GM19395 (cell line): Measurements from ENCODE around the gene FGF11.
"Not testable (repeated sequence)": the region's sequence is repeated elsewhere in the genome, so short reads cannot be mapped to it uniquely, and the experiment has no call there.

Experiments
- ATAC-seq: cut with Tn5 transposase; IDR thresholded peaks from one replicate; pipeline ENCODE4 v1.9.1; 2021; ENCODE audit warnings: mild to moderate bottlenecking, moderate library complexity; ENCODE audit not compliant: unreplicated experiment

FGF11 gene

DNA sequence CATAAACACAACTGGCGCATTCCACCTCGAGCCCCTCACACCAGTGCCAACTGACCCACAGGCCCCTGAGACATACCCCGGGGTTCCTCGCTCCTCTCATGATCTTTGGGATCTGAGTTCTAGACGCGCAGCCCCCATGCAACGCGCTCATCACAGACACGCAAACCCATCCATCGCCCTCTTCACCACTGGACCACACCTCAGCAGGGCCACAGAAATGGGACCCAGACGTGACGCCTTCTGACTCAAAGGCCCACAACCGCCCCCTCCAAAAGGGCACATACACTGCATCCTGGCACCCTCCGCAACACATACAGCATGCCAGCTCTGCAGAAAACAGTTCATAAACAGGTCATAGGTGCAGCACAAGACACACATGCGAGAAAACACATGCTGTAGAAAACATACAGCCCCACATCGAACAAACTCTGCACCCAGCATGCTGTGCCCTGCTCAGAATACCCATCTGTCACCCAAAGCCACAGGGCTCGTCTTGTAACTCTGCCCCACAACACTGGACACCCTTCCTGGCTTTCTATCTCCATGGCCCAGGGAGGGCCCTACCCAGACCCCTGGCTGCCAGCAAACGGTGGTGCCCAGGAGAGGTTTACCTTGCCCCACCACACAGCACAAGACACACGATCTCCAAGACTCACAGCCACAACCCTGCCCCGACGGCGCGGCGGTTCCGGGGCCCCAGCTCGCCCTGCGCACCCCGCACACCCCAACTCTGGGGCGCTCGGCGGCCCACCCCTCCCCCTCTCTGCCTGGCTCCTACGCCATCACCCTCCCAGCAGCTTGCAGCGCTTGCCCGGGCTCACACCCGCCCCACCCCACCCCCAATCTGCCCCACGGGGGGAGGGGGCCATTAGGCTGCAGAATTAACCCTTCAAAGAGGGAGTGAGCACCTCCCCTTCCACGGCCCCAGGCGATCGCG is 39.2 kb downstream of the FGF11 start:
- no peak for ATAC-seq

DNA sequence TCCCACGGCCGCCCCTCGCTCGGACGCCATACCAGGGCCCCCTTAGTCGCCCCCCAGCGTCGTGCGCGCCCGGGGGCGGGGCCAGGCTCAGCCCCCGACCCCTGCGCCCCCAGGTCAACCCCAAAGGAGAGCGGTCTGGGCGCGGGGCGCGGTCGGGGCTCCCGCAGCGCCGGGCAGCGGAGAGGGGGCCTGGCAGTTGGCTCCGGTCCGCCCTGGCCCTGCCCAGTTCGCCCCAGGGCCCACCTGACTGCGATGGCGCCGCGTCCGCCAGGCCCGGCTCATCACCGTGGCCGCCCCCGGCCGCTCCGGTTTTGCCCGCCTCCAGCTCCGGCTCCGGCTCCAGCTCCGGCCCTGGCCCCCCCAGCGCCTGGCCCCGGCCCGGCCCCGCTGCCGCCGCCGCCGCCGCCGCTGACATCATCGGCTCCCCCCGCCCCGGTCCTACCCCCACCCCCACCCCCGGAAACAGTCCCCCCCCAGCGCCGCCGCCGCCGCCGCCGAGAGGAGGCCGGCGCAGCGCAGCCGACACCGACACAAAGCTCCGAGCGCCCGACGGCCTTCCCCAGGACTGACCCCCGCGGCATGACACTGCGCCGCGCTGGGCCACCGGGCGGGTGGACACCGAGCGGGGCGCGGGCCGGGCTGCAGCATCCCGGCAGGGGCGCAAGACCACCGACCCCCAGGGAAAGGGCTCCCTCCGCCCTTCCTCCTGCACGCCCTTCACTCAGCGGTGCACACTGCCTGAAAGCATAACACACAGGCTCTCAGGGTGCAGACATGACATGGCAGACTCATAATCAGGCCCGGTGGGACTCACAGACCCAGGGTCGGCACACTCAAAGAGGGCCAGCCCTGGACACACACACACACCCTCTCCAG is 40.1 kb downstream of the FGF11 start, which contains the start of gene ZBTB4:
Gene ZBTB4, minus strand, starts transcription at position 419 of the 876 bp plus-strand sequence. CDS start 12,830 bp downstream, outside the sequence.
- no peak for ATAC-seq

DNA sequence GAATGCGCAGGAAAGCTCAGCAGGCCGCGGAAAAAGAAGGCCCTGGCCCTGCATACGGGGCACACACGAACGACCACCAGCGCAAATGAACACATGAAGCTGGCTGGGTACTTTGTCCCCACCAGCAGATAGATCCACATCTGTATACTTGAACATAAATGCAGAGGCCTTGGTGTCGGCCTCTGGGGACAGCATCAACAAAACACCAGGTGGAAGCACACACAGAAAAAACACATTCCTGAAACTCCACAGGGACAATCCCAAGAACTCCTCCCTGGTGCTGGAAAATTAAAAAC is 40.7 kb downstream of the FGF11 start:
- ATAC-seq = no peak

DNA sequence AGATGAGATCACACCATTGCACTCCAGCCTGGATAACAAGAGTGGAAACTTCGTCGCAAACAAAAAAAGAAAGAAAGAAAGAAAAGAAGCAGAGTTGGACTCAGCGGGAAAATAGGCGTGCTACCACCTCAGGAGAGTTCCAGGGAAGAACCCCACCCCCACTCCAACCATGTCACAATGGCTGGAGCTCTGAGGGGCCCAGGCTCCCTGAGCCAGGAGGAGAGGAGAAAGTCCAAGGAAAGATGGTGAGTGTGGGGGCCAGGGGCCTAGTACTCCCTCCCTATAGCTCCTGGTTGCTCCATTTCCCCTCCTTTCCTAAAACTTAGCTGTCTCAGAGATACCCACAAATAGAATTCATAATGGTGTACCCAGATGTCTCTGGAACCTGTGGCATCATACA is 42.0 kb downstream of the FGF11 start, which contains the start of gene SLC35G6:
Gene SLC35G6, plus strand, starts transcription at position 172 of the 400 bp plus-strand sequence. Its CDS starts 71 bp downstream, at position 243.
- ATAC-seq = not testable (repeated sequence)

DNA sequence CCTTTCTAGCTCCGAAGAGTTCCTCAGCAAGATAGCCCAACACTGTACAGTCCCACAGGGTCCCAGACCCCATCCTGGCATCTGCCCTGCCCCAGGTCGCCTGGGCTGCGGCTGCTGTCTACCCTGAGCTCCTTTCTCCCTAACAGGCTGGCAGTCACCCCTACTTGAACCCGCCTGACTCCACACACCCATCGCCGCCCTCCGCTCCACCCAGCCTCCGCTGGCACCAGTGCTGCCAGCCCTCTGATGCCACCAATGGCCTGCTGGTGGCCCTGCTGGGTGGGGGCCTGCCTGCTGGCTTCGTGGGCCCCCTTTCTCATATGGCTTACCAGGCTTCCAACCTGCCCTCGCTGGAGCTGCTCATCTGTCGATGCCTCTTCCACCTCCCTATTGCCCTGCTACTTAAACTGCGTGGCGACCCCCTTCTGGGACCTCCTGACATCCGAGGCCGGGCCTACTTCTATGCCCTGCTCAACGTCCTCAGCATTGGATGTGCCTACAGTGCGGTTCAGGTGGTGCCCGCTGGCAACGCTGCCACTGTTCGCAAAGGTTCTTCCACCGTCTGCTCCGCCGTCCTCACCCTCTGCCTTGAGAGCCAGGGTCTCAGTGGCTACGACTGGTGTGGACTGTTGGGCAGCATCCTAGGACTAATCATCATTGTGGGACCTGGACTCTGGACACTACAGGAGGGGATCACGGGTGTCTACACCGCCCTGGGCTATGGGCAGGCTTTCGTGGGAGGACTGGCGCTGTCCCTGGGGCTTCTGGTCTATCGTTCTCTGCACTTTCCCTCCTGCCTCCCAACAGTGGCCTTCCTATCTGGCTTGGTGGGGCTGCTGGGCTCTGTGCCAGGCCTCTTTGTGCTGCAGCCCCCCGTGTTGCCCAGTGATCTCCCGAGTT is 42.8 kb downstream of the FGF11 start:
- not testable (repeated sequence) for ATAC-seq

DNA sequence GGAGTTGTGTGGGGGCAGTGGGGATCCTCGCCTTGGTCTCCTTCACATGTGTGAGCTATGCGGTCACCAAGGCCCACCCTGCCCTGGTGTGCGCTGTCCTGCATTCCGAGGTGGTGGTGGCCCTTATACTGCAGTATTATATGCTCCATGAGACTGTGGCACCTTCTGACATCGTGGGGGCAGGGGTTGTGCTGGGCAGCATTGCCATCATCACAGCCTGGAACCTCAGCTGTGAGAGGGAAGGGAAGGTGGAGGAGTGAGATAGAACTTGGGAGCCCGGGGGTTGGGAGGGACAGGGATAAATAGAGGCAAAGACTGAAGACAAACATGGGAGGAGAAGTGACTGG is 43.4 kb downstream of the FGF11 start:
- not testable (repeated sequence) for ATAC-seq

DNA sequence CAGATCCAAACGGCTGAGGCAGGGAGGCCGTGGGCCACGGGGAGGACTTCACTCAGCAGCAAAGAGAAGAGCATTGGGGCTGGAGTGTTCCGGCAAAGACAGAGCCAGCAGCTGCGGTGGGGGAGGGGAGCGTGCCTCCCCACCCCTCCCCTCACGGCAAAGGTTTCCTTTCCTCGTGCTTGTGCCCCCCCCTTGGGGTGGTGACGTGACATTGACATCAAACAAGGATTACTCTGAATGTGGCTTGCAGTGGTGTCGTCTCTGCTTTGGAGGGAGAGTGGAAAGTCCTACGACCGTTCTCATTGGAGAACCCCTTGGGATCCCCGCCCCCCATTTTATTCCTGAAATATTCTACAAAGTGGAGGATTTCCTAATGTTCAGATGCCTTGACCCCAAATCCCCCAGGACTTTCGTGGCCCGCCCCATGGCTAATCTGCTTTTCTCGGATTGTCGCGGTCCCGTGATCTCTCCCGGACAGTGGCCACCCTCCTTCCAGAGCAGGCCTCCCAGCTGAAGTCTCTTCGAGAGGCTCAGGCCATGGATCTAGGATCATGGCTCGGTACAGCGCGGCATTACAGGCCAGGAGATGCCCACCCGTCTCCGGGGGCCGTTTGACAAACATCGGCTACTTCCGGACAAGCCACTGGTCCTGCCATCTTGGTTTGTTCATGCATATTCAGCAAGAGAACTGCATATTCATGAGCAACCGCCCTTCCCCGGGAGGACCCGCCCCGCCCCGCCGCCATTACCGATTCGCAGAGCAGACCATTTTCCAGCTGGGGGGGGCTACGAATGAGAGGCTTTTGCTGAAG is 44.1 kb downstream of the FGF11 start:
- ATAC-seq = peak; percentile 45

DNA sequence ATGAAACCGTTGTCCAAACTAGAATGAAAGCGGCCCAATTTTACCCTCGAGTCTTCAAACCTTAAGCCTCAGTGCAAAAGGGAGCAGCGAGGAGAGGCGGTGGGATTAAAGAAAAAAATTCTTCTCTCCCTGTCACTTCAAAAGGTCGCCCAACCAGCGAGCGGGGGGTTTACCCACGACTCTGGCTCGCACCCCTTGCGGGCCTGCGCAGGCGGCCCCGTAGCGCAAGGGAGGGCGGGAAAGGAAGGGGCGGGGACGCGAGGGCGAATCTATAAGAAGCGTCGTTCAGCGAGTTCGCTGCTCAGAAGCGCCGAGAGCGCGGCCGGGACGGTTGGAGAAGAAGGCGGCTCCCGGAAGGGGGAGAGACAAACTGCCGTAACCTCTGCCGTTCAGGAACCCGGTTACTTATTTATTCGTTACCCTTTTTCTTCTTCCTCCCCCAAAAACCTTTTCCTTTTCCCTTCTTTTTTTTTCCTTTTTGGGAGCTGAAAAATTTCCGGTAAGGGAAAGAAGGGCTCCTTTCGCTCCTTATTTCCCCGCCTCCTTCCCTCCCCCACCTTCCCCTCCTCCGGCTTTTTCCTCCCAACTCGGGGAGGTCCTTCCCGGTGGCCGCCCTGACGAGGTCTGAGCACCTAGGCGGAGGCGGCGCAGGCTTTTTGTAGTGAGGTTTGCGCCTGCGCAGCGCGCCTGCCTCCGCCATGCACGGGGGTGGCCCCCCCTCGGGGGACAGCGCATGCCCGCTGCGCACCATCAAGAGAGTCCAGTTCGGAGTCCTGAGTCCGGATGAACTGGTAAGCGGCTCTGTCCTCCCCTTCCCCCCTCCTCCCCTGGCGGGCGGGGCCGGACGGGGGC is 45.0 kb downstream of the FGF11 start, which contains the start of gene POLR2A:
Gene POLR2A, plus strand, starts transcription at position 300 of the 852 bp plus-strand sequence.
- peak; percentile 56 for ATAC-seq

DNA sequence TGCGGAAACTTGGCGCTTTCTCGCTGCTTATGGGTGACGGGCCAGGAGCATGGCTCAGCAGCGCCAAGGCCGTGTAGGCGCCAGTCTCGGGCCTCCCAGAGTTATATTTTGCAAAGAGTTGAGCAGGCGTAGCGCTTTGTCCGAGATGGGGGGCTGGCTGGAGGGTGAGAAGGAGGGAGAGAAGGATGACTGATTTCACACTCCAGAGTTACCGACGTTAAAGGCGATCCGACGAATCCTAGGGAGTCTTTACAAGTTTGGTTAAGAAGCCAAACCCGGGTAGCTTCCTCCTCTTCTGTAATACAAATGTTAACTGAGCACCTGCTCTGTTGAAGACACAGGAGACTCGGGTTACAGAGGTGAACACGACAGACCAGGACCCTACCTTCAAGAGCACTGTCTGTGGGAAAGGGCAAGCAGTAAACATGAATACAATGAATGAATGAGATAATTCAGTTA is 45.6 kb downstream of the FGF11 start:
- peak; percentile 10 for ATAC-seq

DNA sequence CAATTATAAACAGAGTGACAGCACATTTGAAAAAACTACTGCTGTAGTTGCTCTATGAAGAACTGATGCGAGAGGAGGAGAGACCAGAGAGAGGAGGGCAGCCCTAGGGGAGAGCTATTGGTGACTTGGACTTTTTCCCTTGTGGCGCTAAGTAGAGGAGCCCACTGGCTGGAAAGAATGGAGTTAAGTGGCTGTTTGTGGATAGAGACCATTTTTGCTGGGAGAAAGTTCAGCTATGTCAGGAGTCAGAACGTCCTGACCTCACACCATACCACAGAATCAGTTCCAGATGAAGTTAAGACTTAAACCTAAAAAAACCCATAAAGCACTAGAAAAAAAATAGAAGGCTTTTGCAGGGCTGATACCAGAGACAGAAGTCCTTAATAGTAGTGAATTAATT is 46.9 kb downstream of the FGF11 start:
- no peak for ATAC-seq

DNA sequence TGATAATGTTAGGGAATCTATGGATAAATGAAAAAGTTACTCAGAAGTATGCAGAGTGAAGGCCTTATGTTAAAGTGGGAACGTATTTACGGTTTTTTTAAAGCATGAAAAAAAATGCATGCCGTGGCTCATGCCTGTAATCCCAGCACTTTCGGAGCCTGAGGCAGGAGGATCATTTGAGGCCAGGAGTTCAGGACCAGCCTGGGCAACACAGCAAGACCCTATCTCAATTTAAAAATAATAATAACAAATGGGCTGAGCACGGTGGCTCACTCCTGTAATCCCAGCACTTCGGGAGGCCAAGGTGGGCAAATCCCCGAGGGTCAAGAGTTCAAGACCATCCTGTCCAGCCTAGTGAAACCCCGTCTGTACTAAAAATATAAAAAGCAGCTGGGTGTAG is 50.8 kb downstream of the FGF11 start:
- ATAC-seq = no peak

DNA sequence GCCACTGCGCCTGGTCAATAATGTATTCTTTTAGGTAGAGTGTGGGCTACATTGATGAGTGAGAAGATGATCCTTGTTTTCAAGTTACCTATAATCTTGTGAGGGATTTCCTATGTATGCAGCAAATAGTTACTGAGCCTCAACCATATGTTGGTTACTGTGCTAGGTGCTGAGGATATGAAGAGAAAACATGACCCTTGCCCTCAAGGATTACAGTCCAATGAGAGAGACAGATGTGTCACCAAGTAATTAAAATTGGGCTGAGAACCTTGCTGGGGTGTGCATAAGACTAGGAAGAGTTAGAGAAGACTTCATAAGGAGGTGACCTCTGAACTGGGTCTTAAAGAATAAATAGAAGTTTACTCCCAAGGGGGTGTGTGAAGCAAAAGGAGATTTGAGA is 52.3 kb downstream of the FGF11 start:
- ATAC-seq = no peak

DNA sequence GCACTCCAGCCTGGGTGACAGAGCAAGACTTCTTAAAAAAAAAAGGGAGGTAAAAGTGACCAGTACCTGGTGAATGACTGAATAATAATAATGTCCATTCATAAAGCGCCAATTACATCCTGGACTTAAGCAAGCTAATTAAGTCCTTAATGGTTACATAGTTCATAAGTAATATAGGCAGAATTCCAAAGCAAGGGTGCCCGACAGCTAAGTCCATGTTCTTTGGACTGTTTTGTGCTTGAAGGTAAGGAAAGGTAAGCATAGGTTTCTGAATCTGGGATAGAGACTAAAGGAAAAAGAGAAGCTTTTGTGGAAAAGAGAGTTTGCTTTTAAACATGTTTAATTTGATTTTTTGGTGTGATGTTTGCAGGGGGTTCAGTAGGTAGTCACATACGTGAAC is 54.6 kb downstream of the FGF11 start:
- ATAC-seq = no peak
